GM19397 (cell line): ENCODE data around the gene ACP4.

Experiments
- ATAC-seq: cut with Tn5 transposase; IDR thresholded peaks from one replicate; pipeline ENCODE4 v1.9.1; 2021; ENCODE audit warnings: mild to moderate bottlenecking, moderate library complexity; ENCODE audit not compliant: unreplicated experiment

ACP4 gene

GRCh38 chr19:50839712-50840655 is 49.8 kb downstream of the ACP4 start:
- no peak for ATAC-seq

DNA sequence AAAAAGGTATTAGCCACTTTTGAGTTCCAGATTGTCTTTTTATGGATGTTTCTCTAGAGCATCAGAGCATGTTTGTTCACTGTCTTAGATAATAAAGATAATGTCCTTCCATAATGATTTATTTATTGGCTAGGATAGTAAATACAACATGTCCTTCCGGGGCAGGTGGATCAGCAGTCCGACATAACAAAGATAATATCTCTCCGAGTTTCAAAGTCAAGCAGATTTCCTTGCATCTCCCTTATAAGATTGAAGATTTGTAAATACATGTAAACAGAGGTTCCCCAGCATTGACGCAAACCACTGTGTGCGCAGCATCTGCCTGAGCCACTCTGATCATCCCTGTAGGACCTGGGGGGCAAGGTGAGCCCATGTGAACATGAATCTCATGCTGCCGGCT is 51.9 kb downstream of the ACP4 start:
- ATAC-seq: no peak

GRCh38 chr19:50843205-50843604 is 53.0 kb downstream of the ACP4 start:
- ATAC-seq: no peak

- ATAC-seq: no peak
These were observed 53.5 kb downstream of the ACP4 start for GRCh38 chr19:50843701-50844221.

- ATAC-seq: no peak
These were observed 54.2 kb downstream of the ACP4 start for GRCh38 chr19:50844296-50844935.
